Activated T-helper 9 cell treated with anti-CD3 and anti-CD28 coated beads, Interleukin-2, amount 50 U/mL, for 16 hours (primary cell): ENCODE measurements around the gene LRP6.
"Not testable (repeated sequence)": the region's sequence is repeated elsewhere in the genome, so short reads cannot be mapped to it uniquely, and the experiment has no call there.

ENCODE experiments used
- DNase-seq: peaks from one replicate; pipeline ENCODE4 v3.0.0-alpha.2; 2020; ENCODE audit warnings: low read depth

Gene LRP6

DNA sequence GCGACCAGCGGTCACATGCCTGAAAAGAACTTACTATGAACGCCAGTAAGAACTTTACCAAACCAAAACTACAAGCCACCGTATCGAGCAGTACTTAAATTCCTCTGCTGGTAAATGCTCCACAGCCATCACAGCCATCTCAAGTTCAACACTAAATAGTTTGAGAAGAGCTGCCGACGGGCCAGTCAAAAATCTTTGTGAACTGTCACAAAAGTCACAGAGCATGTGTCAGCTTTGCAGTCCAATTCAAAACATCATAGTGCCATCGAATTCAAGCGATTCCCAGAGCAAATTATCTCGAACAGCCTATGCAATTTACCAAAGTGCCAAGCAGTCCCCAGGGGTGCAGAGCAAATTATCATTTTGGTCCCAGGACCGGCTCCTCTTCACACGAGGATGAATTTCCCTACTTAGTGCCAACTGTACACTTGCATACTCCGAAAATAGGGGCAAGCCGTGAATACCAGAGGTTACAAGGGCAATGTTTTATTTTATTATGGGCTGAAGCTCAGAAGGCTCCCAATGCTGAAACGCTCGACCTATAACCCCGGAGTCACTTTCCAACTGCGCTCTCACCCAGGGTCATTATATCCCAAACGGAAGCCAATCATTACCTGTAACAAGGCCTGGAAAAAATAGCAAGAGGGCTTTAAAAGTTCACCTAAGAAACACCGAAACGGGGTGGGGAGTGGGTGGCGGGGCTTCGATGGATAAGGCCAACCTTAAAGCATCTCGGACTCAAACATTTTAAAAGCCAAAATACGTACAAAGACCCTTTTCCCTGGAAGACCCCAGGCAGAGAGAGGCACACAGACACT is 1.1 kb downstream of the LRP6 start:
- no peak for DNase-seq

DNA sequence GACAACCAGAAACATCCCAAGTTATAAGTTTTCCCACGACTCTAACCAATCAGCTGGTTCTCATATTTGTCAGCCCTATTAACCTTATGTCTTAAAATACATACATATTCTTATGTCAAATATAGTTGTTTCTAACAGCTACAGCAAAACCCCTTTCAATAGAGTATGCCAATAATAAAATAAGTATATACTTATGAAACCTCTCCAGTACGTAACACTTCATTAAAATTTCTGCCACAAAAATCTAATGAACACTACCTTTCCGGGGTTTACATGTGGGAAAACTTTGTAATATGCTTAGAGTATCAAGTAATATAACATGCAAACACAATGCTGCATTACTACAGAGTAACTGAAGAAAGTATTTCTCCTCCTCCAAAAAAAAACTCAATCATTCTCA is 1.8 kb downstream of the LRP6 start:
- no peak for DNase-seq

DNA sequence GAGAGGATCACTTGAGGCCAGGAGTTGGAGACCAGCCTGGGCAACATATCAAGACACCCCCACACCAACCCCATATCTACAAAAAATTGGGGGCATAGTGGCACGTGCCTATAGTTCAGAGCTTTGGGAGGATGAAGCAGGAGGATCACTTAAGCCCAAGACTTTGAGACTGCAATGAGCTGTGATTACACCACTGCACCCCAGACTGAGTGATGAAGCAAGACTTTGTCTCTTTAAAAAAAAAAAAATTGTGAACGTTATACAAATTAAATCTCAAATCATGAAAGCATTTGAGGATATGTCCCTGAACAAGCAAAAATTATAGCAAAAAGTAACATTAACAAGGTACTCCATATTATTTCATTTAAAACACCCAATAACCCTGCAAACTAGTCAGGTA is 2.9 kb downstream of the LRP6 start:
- DNase-seq: no peak

DNA sequence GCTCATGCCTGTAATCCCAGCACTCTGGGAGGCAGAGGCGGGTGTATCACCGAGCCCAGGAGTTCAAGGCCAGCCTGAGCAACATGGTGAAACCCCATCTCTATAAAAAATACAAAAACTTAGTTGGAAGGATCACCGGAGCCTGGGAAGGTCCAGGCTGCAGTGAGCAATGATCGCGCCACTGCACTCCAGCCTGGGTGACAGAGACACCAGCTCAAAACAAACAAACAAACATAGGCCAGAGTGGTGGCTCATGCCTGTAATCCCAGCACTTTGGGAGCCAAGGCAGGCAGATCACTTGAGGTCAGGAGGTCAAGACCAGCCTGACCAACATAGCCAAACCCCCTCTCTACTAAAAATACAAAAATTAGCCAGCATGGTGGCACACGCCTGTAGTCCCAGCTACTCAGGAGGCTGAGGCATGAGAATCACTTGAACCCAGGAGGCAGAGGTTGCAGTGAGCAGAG is 10.5 kb downstream of the LRP6 start:
- DNase-seq: not testable (repeated sequence)

DNA sequence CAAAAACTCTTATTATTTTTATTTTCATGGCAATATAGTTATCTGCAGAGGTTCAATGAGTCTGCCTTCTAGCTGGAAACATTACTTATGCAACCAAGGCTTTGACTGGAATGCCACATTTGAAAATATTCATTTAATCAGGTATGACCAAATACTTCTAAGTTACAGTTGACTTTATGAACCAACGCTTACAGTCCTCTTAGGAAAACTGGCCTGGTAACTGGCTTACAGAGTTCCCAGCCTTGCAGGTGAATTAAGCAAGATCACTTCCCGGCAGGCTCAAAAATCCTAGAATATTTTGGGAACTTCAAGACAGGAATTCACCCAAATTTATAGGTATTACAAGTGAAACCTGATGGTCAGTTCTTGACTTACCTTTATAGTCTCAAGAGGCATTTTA is 12.3 kb downstream of the LRP6 start:
- DNase-seq: no peak

DNA sequence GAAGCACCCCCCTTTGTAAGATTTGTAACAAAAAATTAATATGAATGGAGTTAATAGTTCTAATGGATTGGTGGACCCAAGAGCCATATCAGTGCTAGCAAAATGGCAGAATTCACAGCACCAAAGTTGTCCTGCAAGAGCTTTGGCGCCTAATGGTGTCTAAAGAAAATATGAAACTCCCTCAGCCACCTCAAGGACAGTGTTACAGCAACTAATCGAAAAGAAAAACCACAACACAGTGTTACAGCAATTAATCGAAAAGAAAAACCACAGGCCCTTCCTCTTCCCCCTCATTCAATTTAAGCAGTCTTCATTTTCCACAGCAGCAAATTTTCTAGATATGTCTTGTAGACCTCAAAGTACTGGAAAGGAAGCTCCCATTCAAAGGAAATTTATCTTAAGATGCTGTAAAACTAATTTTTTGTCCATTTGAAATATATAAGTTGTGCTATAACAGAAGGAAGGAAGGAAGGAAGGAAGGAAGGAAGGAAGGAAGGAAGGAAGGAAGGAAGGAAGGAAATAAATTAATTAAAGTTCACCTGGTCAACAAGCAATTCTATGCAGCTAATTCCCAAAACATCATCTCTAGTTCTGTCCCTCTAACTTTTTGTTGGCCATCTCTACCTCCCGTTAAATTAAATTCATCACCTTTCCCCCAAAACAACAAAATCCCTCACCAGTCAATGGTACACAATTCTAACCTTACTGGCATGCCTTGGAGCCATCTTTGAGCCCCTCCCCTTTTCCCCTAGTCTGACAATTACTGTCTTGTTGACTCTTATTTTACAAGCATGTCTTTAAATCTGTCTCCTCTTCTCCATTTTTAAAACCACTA is 17.4 kb downstream of the LRP6 start:
- no peak for DNase-seq

DNA sequence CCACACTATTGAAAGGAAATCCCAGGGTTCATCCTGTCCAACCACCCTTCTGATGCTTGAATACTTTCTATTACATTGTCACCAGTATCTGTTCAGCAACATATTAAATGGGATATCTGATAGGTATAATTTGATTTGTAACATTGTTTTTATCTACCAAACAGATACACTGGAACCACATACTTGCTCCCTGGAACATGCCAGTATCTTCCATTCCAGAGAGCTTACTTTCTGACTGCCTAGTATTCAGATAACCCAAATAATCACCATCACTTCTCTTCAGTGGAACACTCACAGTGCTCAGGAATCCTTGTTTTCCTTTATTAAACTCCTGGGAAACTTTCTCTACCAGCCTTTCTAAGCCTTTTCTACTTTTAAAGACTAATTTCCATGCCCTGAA is 19.3 kb downstream of the LRP6 start:
- DNase-seq: no peak

DNA sequence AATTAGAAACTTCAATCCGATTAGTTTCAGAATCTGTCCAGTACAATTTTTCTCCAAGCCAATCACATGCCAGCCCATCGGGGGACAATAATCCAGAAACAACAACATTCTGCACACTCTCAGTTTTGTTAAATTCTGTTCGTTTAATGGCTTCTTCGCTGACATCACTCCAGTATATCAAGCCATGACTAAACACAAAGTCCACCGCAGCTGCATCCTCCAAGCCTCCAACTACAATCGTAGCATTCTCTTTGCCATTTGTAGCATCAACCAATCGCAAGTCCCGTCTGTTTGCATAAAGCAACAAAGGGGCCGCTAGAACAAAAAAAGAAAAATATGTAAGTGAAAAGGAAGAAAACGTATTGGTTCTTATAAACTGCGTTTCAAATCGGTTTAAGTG is 22.5 kb downstream of the LRP6 start:
- no peak for DNase-seq

DNA sequence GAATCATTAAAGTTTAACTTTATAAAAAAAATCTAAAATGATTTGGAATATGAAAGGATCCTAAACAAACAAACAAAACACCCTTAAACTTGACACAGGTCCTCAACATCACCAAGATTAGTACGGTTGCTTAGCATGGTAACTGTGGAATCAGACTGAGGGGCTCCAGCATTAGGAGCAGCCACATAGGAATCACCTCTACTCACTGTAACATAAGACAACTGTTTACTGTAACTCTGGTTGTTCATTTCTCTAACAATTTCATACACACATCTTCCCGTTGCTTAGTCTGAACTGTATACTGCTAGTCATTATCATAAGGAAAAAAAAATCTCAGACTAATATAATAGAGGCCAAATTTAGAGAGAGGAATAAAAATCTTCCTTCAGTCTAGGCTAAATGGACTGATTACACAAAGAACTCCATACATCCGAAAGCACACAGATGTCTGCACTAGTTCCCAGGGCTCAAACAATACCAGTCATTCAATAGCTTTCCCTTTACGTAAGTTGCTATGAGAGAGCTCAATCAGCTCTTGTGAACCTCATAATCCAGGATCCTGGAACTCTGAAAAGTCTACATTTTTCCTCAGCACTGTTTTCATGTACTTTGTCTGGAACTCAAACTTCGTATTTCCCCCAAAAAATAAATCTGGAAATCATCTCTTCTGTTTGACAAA is 26.0 kb downstream of the LRP6 start:
- DNase-seq: no peak

DNA sequence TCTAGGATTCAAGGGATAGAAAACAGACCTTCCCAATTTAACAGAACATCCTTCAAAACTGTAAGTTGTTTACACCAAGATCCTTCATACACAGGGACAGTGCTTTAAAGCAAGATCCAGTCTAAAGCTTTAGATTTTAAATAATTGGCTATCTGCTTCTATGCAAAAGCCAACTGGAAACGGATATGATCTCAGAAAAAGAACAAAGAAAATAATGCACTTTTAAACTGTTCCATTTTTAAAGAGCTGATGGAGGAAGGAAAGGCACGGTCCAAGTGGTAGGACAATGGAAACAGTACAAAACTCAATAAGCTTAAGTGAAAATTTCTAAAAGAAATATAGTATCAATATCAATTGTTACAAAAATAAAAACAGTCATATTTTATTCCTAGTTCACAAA is 27.7 kb downstream of the LRP6 start:
- DNase-seq: no peak

DNA sequence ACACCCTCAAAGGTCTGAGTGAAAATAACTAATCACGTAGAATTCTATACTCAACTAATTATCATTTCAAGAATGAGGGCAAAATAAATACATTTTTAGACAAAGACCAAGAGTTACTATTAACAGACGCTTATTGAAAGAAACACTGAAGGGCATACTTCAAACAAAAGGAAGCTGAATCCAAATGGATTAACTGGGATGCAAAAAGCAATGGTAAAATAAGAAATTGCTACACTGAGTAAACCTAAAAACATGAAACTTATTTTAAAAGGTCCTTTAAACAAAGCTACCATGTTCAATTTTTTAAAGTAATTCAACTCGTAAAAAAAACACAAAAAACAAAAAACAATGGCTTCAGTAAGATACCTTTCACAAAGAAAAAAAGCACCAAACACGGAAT is 28.2 kb downstream of the LRP6 start:
- no peak for DNase-seq

DNA sequence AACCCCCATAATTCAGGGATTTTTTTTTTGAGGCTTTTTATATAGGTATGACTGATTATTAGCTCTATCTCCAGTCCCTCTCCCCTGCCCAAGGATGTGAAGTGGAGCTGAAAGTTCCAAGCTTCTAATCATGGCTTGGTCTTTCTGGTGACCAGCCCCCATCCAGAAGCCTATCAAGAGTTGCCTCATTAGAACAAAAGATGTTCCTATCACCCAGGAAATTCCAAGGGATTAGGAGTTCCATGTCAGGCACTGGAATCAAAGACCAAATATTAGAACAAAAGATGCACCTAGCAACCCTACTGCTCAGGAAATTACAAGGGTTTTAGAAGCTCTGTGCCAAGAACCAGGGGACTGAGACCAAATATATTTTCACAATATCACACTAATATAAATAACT is 29.9 kb downstream of the LRP6 start:
- DNase-seq: no peak

DNA sequence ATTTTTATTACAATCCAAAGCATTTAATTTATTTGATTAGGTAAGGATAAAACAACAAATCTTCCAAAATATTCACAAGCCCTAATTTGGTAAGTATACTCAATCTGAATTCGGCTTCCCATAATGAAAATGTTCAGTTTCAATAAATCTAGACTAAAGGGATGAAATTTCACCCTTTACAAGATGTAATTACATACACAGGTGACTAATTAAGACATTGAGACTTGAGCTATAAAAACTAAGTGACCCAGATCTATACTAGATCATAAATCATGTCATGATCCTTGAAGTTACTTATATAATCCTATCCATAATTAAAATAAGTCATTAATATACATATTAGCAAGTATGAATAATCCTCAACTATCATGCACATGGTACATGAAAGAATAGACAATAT is 36.6 kb downstream of the LRP6 start:
- no peak for DNase-seq

DNA sequence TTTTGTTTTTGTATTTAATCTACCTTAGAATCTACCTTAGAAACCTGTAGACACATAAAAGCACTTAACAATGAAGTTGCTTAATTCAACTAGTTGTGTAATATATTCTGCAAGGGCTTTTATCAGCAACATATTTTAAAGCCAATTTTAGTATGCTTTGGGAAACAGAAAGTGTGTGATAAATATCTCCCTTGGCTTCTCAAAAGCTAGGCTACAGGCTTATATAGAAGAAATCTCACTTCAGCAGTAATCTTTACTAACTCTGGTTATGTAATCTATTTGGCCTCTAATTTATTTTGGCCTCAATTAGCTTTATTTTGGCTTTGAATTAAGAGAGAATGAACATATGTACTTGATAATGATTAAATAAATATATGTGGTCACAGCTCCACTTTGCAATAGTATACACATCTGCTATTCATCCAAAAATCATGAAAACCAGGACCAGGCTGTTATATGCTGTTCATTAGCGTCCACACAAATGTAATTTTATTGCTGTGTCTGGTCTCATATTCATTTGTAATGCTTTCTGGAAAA is 37.2 kb downstream of the LRP6 start:
- no peak for DNase-seq

DNA sequence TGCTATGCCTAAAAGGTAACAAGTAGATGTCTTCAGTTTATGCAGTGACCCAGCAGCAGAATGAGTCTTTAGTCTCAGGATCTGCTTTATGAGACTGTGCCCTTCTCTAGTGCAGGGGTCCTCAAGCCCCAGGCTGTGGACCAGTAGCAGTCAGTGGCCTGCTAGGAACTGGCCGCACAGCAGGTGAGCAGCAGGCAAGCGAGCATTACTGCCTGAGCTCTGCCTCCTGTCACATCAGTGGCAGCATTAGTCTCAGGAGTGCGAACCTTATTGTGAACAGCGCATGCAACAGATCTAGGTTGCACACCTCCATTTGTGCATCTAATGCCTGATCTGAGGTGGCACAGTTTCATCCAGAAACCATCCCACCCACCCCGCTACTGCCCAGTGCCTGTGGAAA is 38.4 kb downstream of the LRP6 start:
- DNase-seq: no peak

DNA sequence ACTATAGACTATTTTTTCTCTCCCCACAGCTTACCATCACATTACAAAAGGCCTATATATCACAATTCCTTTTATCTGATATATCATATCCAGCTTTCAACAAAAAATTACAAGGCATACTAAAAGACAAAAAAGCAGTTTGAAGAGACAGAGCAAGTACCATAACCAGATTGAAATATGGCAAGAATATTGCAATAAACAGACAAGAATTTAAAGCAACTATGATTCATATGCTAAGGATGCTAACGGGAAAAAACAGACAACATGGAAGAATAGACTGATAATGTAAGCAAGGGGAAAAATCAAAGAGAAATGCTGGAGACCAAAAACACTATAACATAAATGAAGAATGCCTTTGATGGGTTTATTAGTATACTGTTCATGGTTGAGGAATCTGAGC is 40.7 kb downstream of the LRP6 start:
- DNase-seq: no peak

DNA sequence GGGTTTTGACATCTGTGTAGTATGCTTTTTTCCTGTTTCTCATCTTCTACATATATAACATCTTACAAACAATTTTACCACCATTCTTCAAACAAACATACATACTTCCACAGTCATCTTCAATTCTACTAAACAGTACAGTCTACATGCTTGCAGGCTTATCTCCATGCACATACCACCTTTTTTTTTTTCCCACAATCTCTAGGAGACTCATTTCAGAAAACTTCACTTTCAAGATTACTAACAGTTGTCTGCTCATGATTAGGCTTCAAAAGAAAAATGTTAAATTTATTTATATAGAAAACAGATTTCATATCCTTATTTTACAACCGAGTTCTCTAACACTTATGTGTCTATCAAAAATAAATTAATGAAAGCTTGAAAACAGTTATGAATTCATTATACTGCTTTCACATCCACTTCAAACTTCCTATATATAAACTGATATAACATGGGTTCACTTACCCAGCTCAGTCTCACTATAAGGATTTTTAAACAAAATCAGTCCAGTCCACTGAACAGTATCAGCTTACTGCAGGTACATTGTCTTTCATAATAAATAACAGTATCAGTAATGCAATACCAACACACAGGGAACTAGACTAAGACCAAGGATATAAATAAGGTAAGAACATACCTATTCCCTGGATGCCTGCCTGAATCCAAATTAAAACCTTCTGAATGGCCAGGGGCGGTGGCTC is 42.5 kb downstream of the LRP6 start:
- no peak for DNase-seq

DNA sequence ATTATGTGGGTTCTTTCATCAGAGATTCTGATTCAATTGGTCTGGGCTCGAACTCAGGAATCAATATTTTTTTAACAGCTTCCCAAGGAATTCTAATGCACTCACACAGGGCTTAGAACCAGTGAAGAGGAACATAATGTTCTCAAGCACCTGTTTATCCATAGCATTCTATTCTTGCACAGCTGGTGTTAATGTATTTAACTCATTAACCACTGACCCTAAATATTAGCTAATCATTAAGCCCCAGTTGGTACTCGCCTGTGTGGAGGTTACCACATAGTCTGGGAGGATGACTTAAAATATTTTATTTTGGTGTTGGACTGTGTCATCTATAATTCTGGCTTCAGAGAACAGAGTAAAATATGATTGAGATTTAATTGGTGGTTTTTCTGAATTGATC is 45.3 kb downstream of the LRP6 start:
- no peak for DNase-seq

DNA sequence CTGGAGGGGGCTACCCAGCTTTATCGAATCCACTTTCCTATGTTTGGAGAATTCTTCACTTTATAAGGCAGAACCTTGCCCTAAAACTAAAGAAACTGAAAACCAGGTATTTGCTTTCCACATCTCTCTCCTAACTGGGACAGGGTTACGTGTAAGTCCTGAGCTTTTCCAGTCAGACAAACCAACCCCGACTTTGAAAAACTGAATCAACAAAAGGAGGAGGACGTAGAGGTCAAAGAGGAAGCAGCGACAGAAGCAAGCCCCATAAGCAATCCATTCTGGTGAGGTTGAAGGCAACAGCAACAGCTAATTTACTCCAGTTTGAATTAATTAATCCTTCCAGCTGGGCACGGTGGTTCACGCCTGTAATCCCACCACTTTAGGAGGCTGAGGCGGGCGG is 47.2 kb downstream of the LRP6 start:
- no peak for DNase-seq

DNA sequence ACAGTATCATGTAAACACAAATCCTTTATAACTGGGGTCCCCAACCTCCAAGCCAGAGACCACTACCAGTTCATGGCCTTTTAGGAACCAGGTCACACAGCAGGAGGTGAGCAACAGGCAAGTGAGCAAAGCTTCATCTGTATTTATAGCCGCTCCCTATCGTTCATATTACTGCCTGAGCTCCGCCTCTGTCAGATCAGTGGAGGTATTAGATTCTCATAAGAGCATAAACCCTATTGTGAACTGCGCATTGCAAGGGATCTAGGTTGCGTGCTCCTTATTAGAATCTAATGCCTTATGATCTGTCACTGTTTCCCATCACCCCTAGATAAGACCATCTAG is 49.9 kb downstream of the LRP6 start:
- no peak for DNase-seq

DNA sequence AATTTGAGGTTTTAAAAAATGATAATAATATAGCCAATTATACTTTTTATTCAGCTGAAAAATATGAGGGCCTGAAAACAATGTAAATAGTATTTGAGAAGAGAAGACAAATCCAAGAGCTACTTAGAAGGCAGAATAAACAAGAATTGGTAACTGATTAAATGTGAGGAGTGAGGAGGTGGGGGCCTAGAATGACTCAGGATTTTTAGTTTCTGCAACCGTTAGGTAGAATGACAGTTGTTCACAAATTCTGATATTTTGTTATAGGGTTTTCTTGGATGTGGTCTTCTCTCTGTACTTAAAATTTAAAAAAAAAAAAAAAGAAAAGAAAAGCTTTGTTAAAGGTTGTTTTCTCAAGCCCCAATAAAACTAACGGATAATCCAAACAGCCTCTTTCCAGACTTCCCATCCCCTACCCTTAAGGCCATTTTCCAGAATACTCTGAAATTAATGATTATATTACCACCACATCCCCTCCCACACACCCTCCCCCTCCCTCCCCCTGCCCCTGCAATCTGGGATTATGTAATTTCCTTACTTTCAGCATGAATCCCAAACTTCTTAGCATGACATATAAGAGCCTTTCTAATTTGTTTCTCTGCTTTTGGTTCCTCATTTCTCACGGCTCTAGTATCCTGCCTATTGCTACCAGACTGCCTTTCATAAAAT is 50.4 kb downstream of the LRP6 start:
- no peak for DNase-seq
